Lower leg skin (tissue), 3 donors: ENCODE measurements around the gene CAND1.
"Not testable (repeated sequence)": the region's sequence is repeated elsewhere in the genome, so short reads cannot be mapped to it uniquely, and the experiment has no call there.

ENCODE experiments used
- CTCF ChIP-seq, 3 donors: fragments of 450-650 bp; IDR thresholded peaks; one replicate each; pipeline ENCODE4 v1.5.1; 2016; ENCODE audit warnings: antibody characterized with exemption in 3 of 3, mild to moderate bottlenecking in 3 of 3, moderate library complexity in 2 of 3
- POLR2A ChIP-seq, 2 donors: fragments of 450-650 bp; IDR thresholded peaks; one replicate each; pipeline ENCODE4 v1.6.1; 2016 to 2017; ENCODE audit warnings: antibody characterized with exemption in 2 of 2, mild to moderate bottlenecking in 1 of 2, moderate library complexity in 1 of 2

GRCh38 chr12:67341086-67341485, 71.9 kb downstream of the CAND1 start:
- not testable (repeated sequence) for TF ChIP-seq CTCF, POLR2A (IDR thresholded peaks at IDR 0.05)
